Mesothelial cell of epicardium (in vitro differentiated cells): ENCODE data around the gene NARS2. TPM values are rescaled to one million over a fixed set of nuclear protein-coding genes. Genes with fewer than 3 reads are reported as not detected.

Source experiments
- DNase-seq, 2 experiments: peaks; one replicate each; pipeline ENCODE4 v3.0.0; 2021; ENCODE audit warnings: low spot score in 2 of 2; ENCODE audit not compliant: unreplicated experiment in 2 of 2
- H3K27ac Mint-ChIP-seq: 2 replicates; pipeline ENCODE4 v1.8.0; 2021; ENCODE audit warnings: mixed read lengths
- H3K27me3 Mint-ChIP-seq: 2 replicates; pipeline ENCODE4 v1.8.0; 2021; ENCODE audit warnings: low read depth, mixed read lengths
- H3K36me3 Mint-ChIP-seq: 2 replicates; pipeline ENCODE4 v1.8.0; 2021; ENCODE audit warnings: mixed read lengths
- H3K4me1 Mint-ChIP-seq: 2 replicates; pipeline ENCODE4 v1.8.0; 2021; ENCODE audit warnings: mixed read lengths
- H3K4me3 Mint-ChIP-seq: 2 replicates; pipeline ENCODE4 v1.8.0; 2021; ENCODE audit warnings: mild to moderate bottlenecking, moderate library complexity, mixed read lengths
- H3K9me3 Mint-ChIP-seq: 2 replicates; pipeline ENCODE4 v1.8.0; 2021; ENCODE audit warnings: mixed read lengths
- total RNA-seq: library from RNA; stranded (reverse); gene quantifications from 3 replicates; pipeline ENCODE4 v1.2.1, GENCODE V29; 2021
- TF ChIP-seq, protein P1 (sequence below): fragments of 200-600 bp; sonication (generic); IDR thresholded peaks from one replicate; pipeline ENCODE4 v1.5.0; 2021; ENCODE audit warnings: antibody characterized with exemption; ENCODE audit not compliant: unreplicated experiment

The NARS2 gene
- total RNA-seq, 1 donor from 2014 or later = 23.1 TPM

- no peak for DNase-seq
- Mint-ChIP-seq H3K4me3 (no peak overlapping the region), H3K27ac (no peak overlapping the region), H3K4me1 (peaks cover 46% of the 10 kb centered on the region), H3K27me3 (no peaks in the 10 kb centered on the region), H3K36me3 (no peaks in the 10 kb centered on the region), H3K9me3 (no peaks in the 10 kb centered on the region)
- TF ChIP-seq, protein P1, sequence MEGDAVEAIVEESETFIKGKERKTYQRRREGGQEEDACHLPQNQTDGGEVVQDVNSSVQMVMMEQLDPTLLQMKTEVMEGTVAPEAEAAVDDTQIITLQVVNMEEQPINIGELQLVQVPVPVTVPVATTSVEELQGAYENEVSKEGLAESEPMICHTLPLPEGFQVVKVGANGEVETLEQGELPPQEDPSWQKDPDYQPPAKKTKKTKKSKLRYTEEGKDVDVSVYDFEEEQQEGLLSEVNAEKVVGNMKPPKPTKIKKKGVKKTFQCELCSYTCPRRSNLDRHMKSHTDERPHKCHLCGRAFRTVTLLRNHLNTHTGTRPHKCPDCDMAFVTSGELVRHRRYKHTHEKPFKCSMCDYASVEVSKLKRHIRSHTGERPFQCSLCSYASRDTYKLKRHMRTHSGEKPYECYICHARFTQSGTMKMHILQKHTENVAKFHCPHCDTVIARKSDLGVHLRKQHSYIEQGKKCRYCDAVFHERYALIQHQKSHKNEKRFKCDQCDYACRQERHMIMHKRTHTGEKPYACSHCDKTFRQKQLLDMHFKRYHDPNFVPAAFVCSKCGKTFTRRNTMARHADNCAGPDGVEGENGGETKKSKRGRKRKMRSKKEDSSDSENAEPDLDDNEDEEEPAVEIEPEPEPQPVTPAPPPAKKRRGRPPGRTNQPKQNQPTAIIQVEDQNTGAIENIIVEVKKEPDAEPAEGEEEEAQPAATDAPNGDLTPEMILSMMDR = no peak
Measured at GRCh38 chr11:78397398-78397797, 177.3 kb downstream of the NARS2 start.

- Mint-ChIP-seq H3K4me3 (no peak overlapping the region), H3K36me3 (no peaks in the 10 kb centered on the region), H3K9me3 (no peaks in the 10 kb centered on the region), H3K4me1 (peaks cover 44% of the 10 kb centered on the region), H3K27me3 (no peaks in the 10 kb centered on the region), H3K27ac (peak overlapping the region; percentile 34)
- DNase-seq = no peak
- TF ChIP-seq, protein P1 = no peak
Measured at GRCh38 chr11:78395597-78395996, 179.1 kb downstream of the NARS2 start.

GRCh38 chr11:78392854-78393253 lies 181.8 kb downstream of the NARS2 start:
- Mint-ChIP-seq H3K36me3 (peaks cover 5% of the 10 kb centered on the region), H3K9me3 (no peaks in the 10 kb centered on the region), H3K27ac (peak overlapping the region; percentile 52), H3K4me3 (no peak overlapping the region), H3K27me3 (no peaks in the 10 kb centered on the region), H3K4me1 (peaks cover 29% of the 10 kb centered on the region)
- TF ChIP-seq, protein P1 = no peak
- no peak for DNase-seq

DNA sequence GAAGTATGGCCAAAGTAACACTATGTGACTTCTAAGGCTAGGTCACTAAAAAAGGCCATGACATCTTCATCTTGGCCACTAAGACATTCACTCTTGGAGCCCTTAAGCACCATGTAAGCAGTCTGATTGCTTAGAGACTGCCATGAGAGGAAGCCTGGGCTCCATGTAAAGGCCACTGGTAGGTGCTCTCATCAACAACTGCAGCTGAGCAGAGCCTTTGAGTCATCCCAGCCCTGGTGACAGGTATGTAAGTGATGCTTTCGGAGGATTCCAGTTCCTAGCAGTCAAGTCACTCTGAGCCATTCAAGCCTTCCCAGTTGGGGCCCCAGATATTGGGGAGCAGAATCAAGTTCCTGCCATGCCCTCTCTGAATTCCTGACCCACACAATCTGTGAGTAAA lies 183.2 kb downstream of the NARS2 start:
- no peak for DNase-seq
- H3K9me3 Mint-ChIP-seq = no peaks in the 10 kb centered on the region
- no peak overlapping the region for H3K27ac Mint-ChIP-seq
- peaks cover 5% of the 10 kb centered on the region for H3K36me3 Mint-ChIP-seq
- TF ChIP-seq, protein P1 = no peak
- H3K4me3 Mint-ChIP-seq = no peak overlapping the region
- peaks cover 40% of the 10 kb centered on the region for H3K4me1 Mint-ChIP-seq
- H3K27me3 Mint-ChIP-seq = no peaks in the 10 kb centered on the region

- Mint-ChIP-seq H3K27me3 (no peaks in the 10 kb centered on the region), H3K36me3 (peaks cover 7% of the 10 kb centered on the region), H3K4me1 (peaks cover 43% of the 10 kb centered on the region), H3K27ac (no peak overlapping the region), H3K4me3 (no peak overlapping the region), H3K9me3 (no peaks in the 10 kb centered on the region)
- DNase-seq = no peak
- TF ChIP-seq, protein P1 = no peak
Measured at GRCh38 chr11:78390809-78391208, 183.9 kb downstream of the NARS2 start.
